GM18867 (cell line): ENCODE results near the gene MLLT1.

Source experiments
- ATAC-seq: cut with Tn5 transposase; IDR thresholded peaks from one replicate; pipeline ENCODE4 v1.9.1; 2021; ENCODE audit warnings: mild to moderate bottlenecking, moderate library complexity; ENCODE audit not compliant: unreplicated experiment

Gene MLLT1

GRCh38 chr19:6223461-6224307 is 56.1 kb downstream of the MLLT1 start:
- no peak for ATAC-seq

GRCh38 chr19:6222884-6223283 is 56.9 kb downstream of the MLLT1 start:
- ATAC-seq = no peak

- no peak for ATAC-seq
Observed at GRCh38 chr19:6221878-6222746, 57.7 kb downstream of the MLLT1 start.

GRCh38 chr19:6221220-6221877 is 58.4 kb downstream of the MLLT1 start:
- ATAC-seq = no peak

- ATAC-seq = no peak
Observed at GRCh38 chr19:6220385-6221191, 59.2 kb downstream of the MLLT1 start.

- ATAC-seq = no peak
Observed at GRCh38 chr19:6219586-6220290, 60.0 kb downstream of the MLLT1 start.

- no peak for ATAC-seq
Observed at GRCh38 chr19:6219147-6219525, 60.6 kb downstream of the MLLT1 start.

GRCh38 chr19:6218491-6219146 is 61.2 kb downstream of the MLLT1 start:
- ATAC-seq = no peak

GRCh38 chr19:6217752-6218334 is 61.9 kb downstream of the MLLT1 start:
- no peak for ATAC-seq

GRCh38 chr19:6216996-6217751 is 62.6 kb downstream of the MLLT1 start:
- no peak for ATAC-seq

GRCh38 chr19:6216236-6216995 is 63.4 kb downstream of the MLLT1 start:
- no peak for ATAC-seq

GRCh38 chr19:6215701-6216235 is 64.0 kb downstream of the MLLT1 start:
- no peak for ATAC-seq

GRCh38 chr19:6214881-6215541 is 64.8 kb downstream of the MLLT1 start:
- ATAC-seq = no peak

- ATAC-seq = no peak
Observed at GRCh38 chr19:6213696-6214641, 65.8 kb downstream of the MLLT1 start.

GRCh38 chr19:6213266-6213595 is 66.5 kb downstream of the MLLT1 start:
- ATAC-seq = no peak
